ENCODE results near the gene SLC25A34. TPM values are rescaled to one million over a fixed set of nuclear protein-coding genes. Genes with fewer than 3 reads are reported as not detected.

Gene SLC25A34
- total RNA-seq, 5 donors from 2014 or later (not counting 1 experiment from before 2014, with no cell fraction given) = 1.8 to 4.1 (median 2.6) TPM

GRCh38 chr1:15727021-15727420 is 9.0 kb upstream of the SLC25A34 start:
- DNase-seq (no peak), ATAC-seq (replicated peaks in 1 of 4) (no peak)
- H3K36me3 ChIP-seq (ENCODE audit: control insufficient read depth in 2 of 2, extremely low read depth in 1 of 2, insufficient read depth in 1 of 2, low read length in 1 of 2) = peaks cover 3 to 81% of the 10 kb centered on the region in 2 donors
- ChIA-PET CTCF (no interaction called here), POLR2A (no interaction called here)
- 96% methylated on average over 21 of the region's 21 CpGs for WGBS (ENCODE audit: insufficient coverage)
- no peaks in the 10 kb centered on the region for H3K27me3 ChIP-seq (replicated peaks in 1 of 2; ENCODE audit: control insufficient read depth in 2 of 2, extremely low read depth in 1 of 2, insufficient read depth in 2 of 2, low read length in 1 of 2)
- no peaks in the 10 kb centered on the region for H3K9me3 ChIP-seq
- H3K27ac Mint-ChIP-seq = no peak overlapping the region
- no peaks in the 10 kb centered on the region for H3K27me3 Mint-ChIP-seq
- no peaks in the 10 kb centered on the region for H3K4me1 ChIP-seq (ENCODE audit: control insufficient read depth in 1 of 2, extremely low read depth in 1 of 2, insufficient read depth in 2 of 2, low read length in 2 of 2)
- no peak overlapping the region for H3K27ac ChIP-seq (ENCODE audit: low read length)
- no peak overlapping the region for H3K4me3 Mint-ChIP-seq
- H3K36me3 Mint-ChIP-seq = peaks cover 20% of the 10 kb centered on the region
- no peaks in the 10 kb centered on the region for H3K4me1 Mint-ChIP-seq
- no peak overlapping the region for H3K4me3 ChIP-seq (ENCODE audit: control insufficient read depth in 1 of 2, extremely low read depth in 1 of 2, low read length in 1 of 2)
- H3K9me3 Mint-ChIP-seq = no peaks in the 10 kb centered on the region

- Mint-ChIP-seq H3K27ac (no peak overlapping the region), H3K4me1 (no peaks in the 10 kb centered on the region), H3K36me3 (peaks cover 19% of the 10 kb centered on the region), H3K9me3 (no peaks in the 10 kb centered on the region), H3K27me3 (no peaks in the 10 kb centered on the region), H3K4me3 (no peak overlapping the region)
- ChIA-PET POLR2A (no interaction called here), CTCF (no interaction called here)
- Histone ChIP-seq H3K4me3 (ENCODE audit: control insufficient read depth in 1 of 2, extremely low read depth in 1 of 2, low read length in 1 of 2) (no peak overlapping the region), H3K27me3 (replicated peaks in 1 of 2; ENCODE audit: control insufficient read depth in 2 of 2, extremely low read depth in 1 of 2, insufficient read depth in 2 of 2, low read length in 1 of 2) (no peaks in the 10 kb centered on the region), H3K36me3 (ENCODE audit: control insufficient read depth in 2 of 2, extremely low read depth in 1 of 2, insufficient read depth in 1 of 2, low read length in 1 of 2) (peaks cover 3 to 82% of the 10 kb centered on the region in 2 donors), H3K4me1 (ENCODE audit: control insufficient read depth in 1 of 2, extremely low read depth in 1 of 2, insufficient read depth in 2 of 2, low read length in 2 of 2) (no peaks in the 10 kb centered on the region), H3K27ac (ENCODE audit: low read length) (no peak overlapping the region), H3K9me3 (no peaks in the 10 kb centered on the region)
- DNase-seq (no peak), ATAC-seq (replicated peaks in 1 of 4) (no peak)
- WGBS (ENCODE audit: insufficient coverage) = 99% methylated on average over 10 of the region's 13 CpGs
Observed at GRCh38 chr1:15727424-15727823, 8.6 kb upstream of the SLC25A34 start.

DNA sequence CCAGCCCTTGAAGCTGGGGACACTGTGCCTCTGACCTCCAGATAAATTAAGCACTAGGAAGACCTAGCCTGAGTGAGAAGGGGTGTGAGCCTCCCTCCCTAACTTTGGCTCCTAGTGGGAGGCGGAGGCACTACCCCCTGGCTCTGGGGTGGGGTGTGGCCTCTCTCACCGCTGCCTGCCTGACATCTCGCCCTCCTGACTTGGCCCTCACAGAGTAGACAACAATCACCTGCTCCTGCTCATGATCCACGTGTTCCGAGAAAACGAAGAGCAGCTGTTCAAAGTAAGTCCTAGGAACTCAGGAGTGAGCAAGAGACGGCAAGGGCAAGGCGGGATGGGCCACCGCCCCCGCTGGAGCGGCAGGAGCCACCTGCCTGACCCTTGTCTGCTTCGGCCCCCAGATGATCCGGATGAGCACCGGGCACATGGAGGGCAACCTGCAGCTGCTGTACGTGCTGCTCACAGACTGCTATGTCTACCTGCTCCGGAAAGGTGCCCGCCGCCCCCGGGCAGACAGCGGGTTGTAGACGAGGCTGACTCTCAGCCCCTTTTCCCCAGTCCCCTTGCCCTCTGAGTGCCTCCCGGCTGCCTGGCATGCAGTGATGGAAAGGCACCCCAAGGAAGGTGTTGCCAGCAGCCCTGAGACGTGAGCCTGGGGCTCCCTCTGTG is 8.1 kb upstream of the SLC25A34 start:
- H3K9me3 ChIP-seq = no peaks in the 10 kb centered on the region
- Mint-ChIP-seq H3K27me3 (no peaks in the 10 kb centered on the region), H3K9me3 (no peaks in the 10 kb centered on the region), H3K27ac (no peak overlapping the region), H3K36me3 (peaks cover 17% of the 10 kb centered on the region), H3K4me1 (no peaks in the 10 kb centered on the region), H3K4me3 (no peak overlapping the region)
- ATAC-seq (replicated peaks in 1 of 4) (no peak), DNase-seq (no peak)
- 94% methylated on average over 18 of the region's 23 CpGs for WGBS (ENCODE audit: insufficient coverage)
- H3K4me1 ChIP-seq (ENCODE audit: control insufficient read depth in 1 of 2, extremely low read depth in 1 of 2, insufficient read depth in 2 of 2, low read length in 2 of 2) = no peaks in the 10 kb centered on the region
- CTCF ChIA-PET = interaction anchor here in 1 of 2 donors (0.5 to 0.7 kb wide), 2 partner anchors 30 to 209 kb away, joined by 3 to 4 read pairs; no protein-coding TSS in a partner anchor
- peaks cover 6 to 81% of the 10 kb centered on the region in 2 donors for H3K36me3 ChIP-seq (ENCODE audit: control insufficient read depth in 2 of 2, extremely low read depth in 1 of 2, insufficient read depth in 1 of 2, low read length in 1 of 2)
- H3K27me3 ChIP-seq (replicated peaks in 1 of 2; ENCODE audit: control insufficient read depth in 2 of 2, extremely low read depth in 1 of 2, insufficient read depth in 2 of 2, low read length in 1 of 2) = no peaks in the 10 kb centered on the region
- POLR2A ChIA-PET = no interaction called here
- H3K27ac ChIP-seq (ENCODE audit: low read length) = no peak overlapping the region
- H3K4me3 ChIP-seq (ENCODE audit: control insufficient read depth in 1 of 2, extremely low read depth in 1 of 2, low read length in 1 of 2) = no peak overlapping the region

- Mint-ChIP-seq H3K4me1 (no peaks in the 10 kb centered on the region), H3K27me3 (no peaks in the 10 kb centered on the region), H3K27ac (no peak overlapping the region), H3K36me3 (peaks cover 23% of the 10 kb centered on the region), H3K4me3 (no peak overlapping the region), H3K9me3 (no peaks in the 10 kb centered on the region)
- ChIA-PET POLR2A (no interaction called here), CTCF (no interaction called here)
- H3K4me3 ChIP-seq (ENCODE audit: control insufficient read depth in 1 of 2, extremely low read depth in 1 of 2, low read length in 1 of 2) = no peak overlapping the region
- H3K27me3 ChIP-seq (replicated peaks in 1 of 2; ENCODE audit: control insufficient read depth in 2 of 2, extremely low read depth in 1 of 2, insufficient read depth in 2 of 2, low read length in 1 of 2) = no peaks in the 10 kb centered on the region
- no peak overlapping the region for H3K27ac ChIP-seq (ENCODE audit: low read length)
- ATAC-seq (replicated peaks in 1 of 4) (no peak), DNase-seq (no peak)
- no peaks in the 10 kb centered on the region for H3K9me3 ChIP-seq
- 87% methylated on average over 16 of the region's 22 CpGs for WGBS (ENCODE audit: insufficient coverage)
- no peaks in the 10 kb centered on the region for H3K4me1 ChIP-seq (ENCODE audit: control insufficient read depth in 1 of 2, extremely low read depth in 1 of 2, insufficient read depth in 2 of 2, low read length in 2 of 2)
- peaks cover 6 to 77% of the 10 kb centered on the region in 2 donors for H3K36me3 ChIP-seq (ENCODE audit: control insufficient read depth in 2 of 2, extremely low read depth in 1 of 2, insufficient read depth in 1 of 2, low read length in 1 of 2)
Observed at GRCh38 chr1:15728937-15729657, 7.0 kb upstream of the SLC25A34 start.

DNA sequence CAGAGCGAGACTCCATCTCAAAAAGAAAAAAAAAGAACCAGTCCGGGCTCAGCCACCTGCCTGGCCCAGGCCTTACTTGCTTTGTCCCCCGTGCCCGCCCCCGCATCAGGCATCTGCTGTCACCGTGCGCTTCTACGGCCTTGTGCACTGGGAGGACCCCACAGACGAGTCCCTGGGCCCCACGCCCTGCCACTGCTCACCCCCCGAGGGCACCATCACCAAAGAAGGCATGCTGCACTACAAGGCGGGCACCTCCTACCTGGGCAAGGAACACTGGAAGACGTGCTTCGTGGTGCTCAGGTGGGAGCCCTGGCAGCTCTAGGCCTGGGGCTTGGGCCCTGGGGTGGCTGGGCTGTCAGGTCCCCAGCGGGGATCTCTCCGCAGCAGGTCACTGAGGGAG is 5.6 kb upstream of the SLC25A34 start:
- CTCF ChIA-PET = no interaction called here
- 97% methylated on average over 16 of the region's 16 CpGs for WGBS (ENCODE audit: insufficient coverage)
- H3K27ac Mint-ChIP-seq = no peak overlapping the region

GRCh38 chr1:15730936-15731335 is 5.1 kb upstream of the SLC25A34 start:
- H3K36me3 Mint-ChIP-seq = peaks cover 20% of the 10 kb centered on the region

More for the DNA sequence above, 5.6 kb upstream of the SLC25A34 start:
- POLR2A ChIA-PET = no interaction called here
- Mint-ChIP-seq H3K9me3 (no peaks in the 10 kb centered on the region), H3K4me3 (no peak overlapping the region), H3K4me1 (no peaks in the 10 kb centered on the region), H3K27me3 (no peaks in the 10 kb centered on the region), H3K36me3 (peaks cover 23% of the 10 kb centered on the region)
- Histone ChIP-seq H3K4me3 (ENCODE audit: control insufficient read depth in 1 of 2, extremely low read depth in 1 of 2, low read length in 1 of 2) (no peak overlapping the region), H3K9me3 (no peaks in the 10 kb centered on the region), H3K27ac (ENCODE audit: low read length) (no peak overlapping the region), H3K36me3 (ENCODE audit: control insufficient read depth in 2 of 2, extremely low read depth in 1 of 2, insufficient read depth in 1 of 2, low read length in 1 of 2) (peaks cover 6 to 74% of the 10 kb centered on the region in 2 donors), H3K4me1 (ENCODE audit: control insufficient read depth in 1 of 2, extremely low read depth in 1 of 2, insufficient read depth in 2 of 2, low read length in 2 of 2) (no peaks in the 10 kb centered on the region), H3K27me3 (replicated peaks in 1 of 2; ENCODE audit: control insufficient read depth in 2 of 2, extremely low read depth in 1 of 2, insufficient read depth in 2 of 2, low read length in 1 of 2) (no peaks in the 10 kb centered on the region)
- DNase-seq (no peak), ATAC-seq (replicated peaks in 1 of 4) (no peak)

More at GRCh38 chr1:15730936-15731335, 5.1 kb upstream of the SLC25A34 start:
- DNase-seq = no peak
- Histone ChIP-seq H3K4me1 (ENCODE audit: control insufficient read depth in 1 of 2, extremely low read depth in 1 of 2, insufficient read depth in 2 of 2, low read length in 2 of 2) (no peaks in the 10 kb centered on the region), H3K4me3 (ENCODE audit: control insufficient read depth in 1 of 2, extremely low read depth in 1 of 2, low read length in 1 of 2) (no peak overlapping the region), H3K27ac (ENCODE audit: low read length) (no peak overlapping the region), H3K9me3 (no peaks in the 10 kb centered on the region), H3K36me3 (ENCODE audit: control insufficient read depth in 2 of 2, extremely low read depth in 1 of 2, insufficient read depth in 1 of 2, low read length in 1 of 2) (peaks cover 5 to 69% of the 10 kb centered on the region in 2 donors), H3K27me3 (replicated peaks in 1 of 2; ENCODE audit: control insufficient read depth in 2 of 2, extremely low read depth in 1 of 2, insufficient read depth in 2 of 2, low read length in 1 of 2) (no peaks in the 10 kb centered on the region)
- Mint-ChIP-seq H3K4me1 (no peaks in the 10 kb centered on the region), H3K9me3 (no peaks in the 10 kb centered on the region), H3K27ac (no peak overlapping the region), H3K27me3 (no peaks in the 10 kb centered on the region), H3K4me3 (no peak overlapping the region)
- ChIA-PET CTCF (no interaction called here), POLR2A (no interaction called here)
- WGBS (ENCODE audit: insufficient coverage) = 97% methylated on average over 16 of the region's 16 CpGs
- ATAC-seq (replicated peaks in 1 of 4) = no peak
